WTC11 (cell line): Measurements from ENCODE around the gene MRPL14.

ENCODE experiments used
- ETV6 ChIP-seq: sonication (generic); formaldehyde crosslinking; IDR thresholded peaks from 2 replicates; pipeline ENCODE4 v1.8.1; 2022; ENCODE audit warnings: mild to moderate bottlenecking, missing genetic modification reagents
- JUN ChIP-seq: sonication (generic); formaldehyde crosslinking; IDR thresholded peaks from 2 replicates; pipeline ENCODE4 v1.8.0; 2023; ENCODE audit warnings: mild to moderate bottlenecking, missing genetic modification reagents
- TEAD1 ChIP-seq: sonication (generic); formaldehyde crosslinking; IDR thresholded peaks from 2 replicates; pipeline ENCODE4 v1.8.0; 2022; ENCODE audit warnings: mild to moderate bottlenecking, missing genetic modification reagents
- TF ChIP-seq, protein P1 (sequence below): fragments of 200-600 bp; IDR thresholded peaks from 2 replicates; pipeline ENCODE4 v1.8.0; 2022; ENCODE audit warnings: antibody characterized with exemption
- TF ChIP-seq, protein P2 (sequence below): sonication (generic); formaldehyde crosslinking; IDR thresholded peaks from 2 replicates; pipeline ENCODE4 v1.8.1; 2023; ENCODE audit warnings: mild to moderate bottlenecking, missing genetic modification reagents
- TF ChIP-seq, protein P3 (sequence below): sonication (generic); formaldehyde crosslinking; IDR thresholded peaks from 2 replicates; pipeline ENCODE4 v1.8.0; 2022; ENCODE audit warnings: mild to moderate bottlenecking, missing genetic modification reagents
- TF ChIP-seq, protein P4 (sequence below): sonication (generic); formaldehyde crosslinking; IDR thresholded peaks from 2 replicates; pipeline ENCODE4 v1.8.1; 2023; ENCODE audit warnings: mild to moderate bottlenecking, missing genetic modification reagents, moderate library complexity

DNA sequence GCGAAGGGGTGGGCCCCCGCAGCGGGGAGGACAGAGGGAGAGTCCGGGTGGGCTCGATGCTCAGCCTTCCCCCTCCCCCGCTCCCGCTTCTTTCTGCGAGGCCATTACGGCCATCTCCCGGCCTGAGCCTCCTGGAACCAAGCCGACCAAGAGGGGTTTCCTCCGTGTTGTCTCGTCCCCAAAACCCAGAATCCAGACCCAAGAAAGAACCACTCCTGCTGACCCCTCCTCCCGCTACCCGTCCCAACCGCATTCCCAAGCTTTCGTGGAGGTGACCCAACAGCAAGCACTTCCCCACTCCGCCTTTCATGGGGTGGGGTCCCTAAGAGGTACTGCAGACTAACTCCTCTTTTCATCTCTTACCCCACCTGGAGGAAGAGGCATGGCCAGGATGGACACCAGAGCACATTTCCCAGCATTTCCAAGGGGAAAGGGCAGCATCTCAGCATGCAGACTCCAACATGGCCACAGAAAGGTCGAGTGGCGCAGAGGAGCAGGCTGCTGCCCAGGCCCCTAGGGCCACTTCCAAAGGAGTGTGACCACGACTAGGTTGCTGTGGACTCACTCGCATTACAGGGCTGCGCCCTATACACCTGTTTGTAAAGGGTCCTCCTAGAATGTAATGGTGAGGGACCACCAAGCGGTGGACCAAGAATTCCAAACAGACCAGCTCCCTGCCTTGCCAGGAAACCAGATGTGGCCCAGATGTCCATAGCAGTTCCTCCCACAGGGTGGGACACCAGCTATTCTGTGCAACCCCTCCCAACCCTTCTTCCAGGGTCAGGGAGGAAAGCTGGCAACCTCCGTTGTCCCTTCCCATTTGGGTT, 53.4 kb downstream of the MRPL14 start:
- TF ChIP-seq, protein P1, sequence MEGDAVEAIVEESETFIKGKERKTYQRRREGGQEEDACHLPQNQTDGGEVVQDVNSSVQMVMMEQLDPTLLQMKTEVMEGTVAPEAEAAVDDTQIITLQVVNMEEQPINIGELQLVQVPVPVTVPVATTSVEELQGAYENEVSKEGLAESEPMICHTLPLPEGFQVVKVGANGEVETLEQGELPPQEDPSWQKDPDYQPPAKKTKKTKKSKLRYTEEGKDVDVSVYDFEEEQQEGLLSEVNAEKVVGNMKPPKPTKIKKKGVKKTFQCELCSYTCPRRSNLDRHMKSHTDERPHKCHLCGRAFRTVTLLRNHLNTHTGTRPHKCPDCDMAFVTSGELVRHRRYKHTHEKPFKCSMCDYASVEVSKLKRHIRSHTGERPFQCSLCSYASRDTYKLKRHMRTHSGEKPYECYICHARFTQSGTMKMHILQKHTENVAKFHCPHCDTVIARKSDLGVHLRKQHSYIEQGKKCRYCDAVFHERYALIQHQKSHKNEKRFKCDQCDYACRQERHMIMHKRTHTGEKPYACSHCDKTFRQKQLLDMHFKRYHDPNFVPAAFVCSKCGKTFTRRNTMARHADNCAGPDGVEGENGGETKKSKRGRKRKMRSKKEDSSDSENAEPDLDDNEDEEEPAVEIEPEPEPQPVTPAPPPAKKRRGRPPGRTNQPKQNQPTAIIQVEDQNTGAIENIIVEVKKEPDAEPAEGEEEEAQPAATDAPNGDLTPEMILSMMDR, result no peak
- no peak for TF ChIP-seq TEAD1
- TF ChIP-seq, protein P2, sequence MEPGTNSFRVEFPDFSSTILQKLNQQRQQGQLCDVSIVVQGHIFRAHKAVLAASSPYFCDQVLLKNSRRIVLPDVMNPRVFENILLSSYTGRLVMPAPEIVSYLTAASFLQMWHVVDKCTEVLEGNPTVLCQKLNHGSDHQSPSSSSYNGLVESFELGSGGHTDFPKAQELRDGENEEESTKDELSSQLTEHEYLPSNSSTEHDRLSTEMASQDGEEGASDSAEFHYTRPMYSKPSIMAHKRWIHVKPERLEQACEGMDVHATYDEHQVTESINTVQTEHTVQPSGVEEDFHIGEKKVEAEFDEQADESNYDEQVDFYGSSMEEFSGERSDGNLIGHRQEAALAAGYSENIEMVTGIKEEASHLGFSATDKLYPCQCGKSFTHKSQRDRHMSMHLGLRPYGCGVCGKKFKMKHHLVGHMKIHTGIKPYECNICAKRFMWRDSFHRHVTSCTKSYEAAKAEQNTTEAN (CRISPR knock-in tag), result no peak
- TF ChIP-seq, protein P3, sequence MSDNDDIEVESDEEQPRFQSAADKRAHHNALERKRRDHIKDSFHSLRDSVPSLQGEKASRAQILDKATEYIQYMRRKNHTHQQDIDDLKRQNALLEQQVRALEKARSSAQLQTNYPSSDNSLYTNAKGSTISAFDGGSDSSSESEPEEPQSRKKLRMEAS (CRISPR knock-in tag), result no peak; the same call in 1 of the 2 replicates
- TF ChIP-seq, protein P4, sequence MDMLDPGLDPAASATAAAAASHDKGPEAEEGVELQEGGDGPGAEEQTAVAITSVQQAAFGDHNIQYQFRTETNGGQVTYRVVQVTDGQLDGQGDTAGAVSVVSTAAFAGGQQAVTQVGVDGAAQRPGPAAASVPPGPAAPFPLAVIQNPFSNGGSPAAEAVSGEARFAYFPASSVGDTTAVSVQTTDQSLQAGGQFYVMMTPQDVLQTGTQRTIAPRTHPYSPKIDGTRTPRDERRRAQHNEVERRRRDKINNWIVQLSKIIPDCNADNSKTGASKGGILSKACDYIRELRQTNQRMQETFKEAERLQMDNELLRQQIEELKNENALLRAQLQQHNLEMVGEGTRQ (CRISPR knock-in tag), result no peak
- no peak for TF ChIP-seq ETV6
- TF ChIP-seq JUN (CRISPR knock-in tag), result no peak
